Naive thymus-derived CD4-positive, alpha-beta T cell (primary cell): Measurements from ENCODE around the gene SYT17. TPM values are rescaled to one million over a fixed set of nuclear protein-coding genes. Genes with fewer than 3 reads are reported as not detected.

ENCODE experiments used
- ATAC-seq: fragments of 150-1000 bp; cut with Tn5 transposase; 2 replicates; pipeline ENCODE4 v1.10.0; 2021; ENCODE audit warnings: mild to moderate bottlenecking, moderate library complexity
- CTCF ChIA-PET: fragments of 350-600 bp; sonication (Branson Sonifier 250); formaldehyde crosslinking; loops from one replicate; lab custom pipeline; 2021; ENCODE audit warnings: antibody characterized with exemption; lab: Charles Lee
- POLR2A ChIA-PET: fragments of 350-600 bp; sonication (Branson Sonifier 250); formaldehyde crosslinking; loops from one replicate; lab custom pipeline; 2021; ENCODE audit warnings: antibody characterized with exemption, inconsistent platforms; lab: Charles Lee
- DNase-seq, 9 donors: peaks; one replicate each; pipeline versions ENCODE4 v3.0.0 to v3.0.0-alpha.2; 2020 to 2022; ENCODE audit warnings: mixed read lengths in 1 of 9
- H3K27ac ChIP-seq: one replicate; pipeline ENCODE4 v1.7.0; 2013; ENCODE audit warnings: mild to moderate bottlenecking, low read depth, low read length, moderate library complexity
- H3K27me3 ChIP-seq, 2 donors: one replicate each; pipeline ENCODE4 v1.7.0; 2013; ENCODE audit warnings: low read length in 2 of 2, mild to moderate bottlenecking in 2 of 2, moderate library complexity in 2 of 2; ENCODE audit not compliant: control insufficient read depth in 2 of 2, insufficient read depth in 2 of 2
- H3K36me3 ChIP-seq, 3 experiments: 1 replicate in 2 of 3; 2 replicates in 1 of 3; pipeline ENCODE4 v1.7.0; 2013; ENCODE audit warnings: low read length in 3 of 3, mild to moderate bottlenecking in 3 of 3, moderate library complexity in 1 of 3; ENCODE audit not compliant: insufficient read depth in 3 of 3, control insufficient read depth in 2 of 3
- H3K4me1 ChIP-seq, 2 donors: one replicate each; pipeline ENCODE4 v1.7.0; 2013; ENCODE audit warnings: low read length in 2 of 2, mild to moderate bottlenecking in 2 of 2, moderate library complexity in 1 of 2; ENCODE audit not compliant: control insufficient read depth in 2 of 2, insufficient read depth in 2 of 2
- H3K4me3 ChIP-seq: 2 replicates; pipeline ENCODE4 v1.7.0; 2013; ENCODE audit warnings: mild to moderate bottlenecking, low read length
- H3K9me3 ChIP-seq, 3 experiments: 1 replicate in 2 of 3; 2 replicates in 1 of 3; pipeline ENCODE4 v1.7.0; 2013; ENCODE audit warnings: low read length in 3 of 3; ENCODE audit not compliant: control insufficient read depth in 2 of 3
- H3K27ac Mint-ChIP-seq, 9 donors: one replicate each; pipeline ENCODE4 v1.8.0; 2020 to 2022; ENCODE audit warnings: mixed read lengths in 9 of 9, mild to moderate bottlenecking in 8 of 9, moderate library complexity in 5 of 9, inconsistent platforms in 2 of 9
- H3K27me3 Mint-ChIP-seq, 5 donors: one replicate each; pipeline ENCODE4 v1.8.0; 2021 to 2022; ENCODE audit warnings: mixed read lengths in 5 of 5, mild to moderate bottlenecking in 1 of 5
- H3K36me3 Mint-ChIP-seq, 5 donors: one replicate each; pipeline ENCODE4 v1.8.0; 2020 to 2022; ENCODE audit warnings: mixed read lengths in 5 of 5, mild to moderate bottlenecking in 3 of 5, inconsistent platforms in 1 of 5
- H3K4me1 Mint-ChIP-seq, 7 donors: one replicate each; pipeline ENCODE4 v1.8.0; 2020 to 2022; ENCODE audit warnings: mixed read lengths in 7 of 7, mild to moderate bottlenecking in 3 of 7, inconsistent platforms in 1 of 7
- H3K4me3 Mint-ChIP-seq, 10 donors: one replicate each; pipeline ENCODE4 v1.8.0; 2020 to 2022; ENCODE audit warnings: mild to moderate bottlenecking in 10 of 10, mixed read lengths in 10 of 10, moderate library complexity in 6 of 10, inconsistent platforms in 2 of 10
- H3K9me3 Mint-ChIP-seq, 11 donors: one replicate each; pipeline ENCODE4 v1.8.0; 2020 to 2022; ENCODE audit warnings: mixed read lengths in 11 of 11, mild to moderate bottlenecking in 4 of 11, inconsistent platforms in 1 of 11, moderate library complexity in 1 of 11
- intact Hi-C, 2 donors: fragments of 100-400 bp; cut with micrococcal nuclease; formaldehyde crosslinking; loops; one replicate each; pipeline ENCODE4 v1.15.1; 2023
- polyA plus RNA-seq, 2 donors: library from polyadenylated mRNA; unstranded; fragments of 300-500 nt; fragmentation: Illumina TruSeq; gene quantifications; one replicate each; pipeline ENCODE4 v1.2.3, GENCODE V29; 2021
- total RNA-seq, 6 experiments: library from RNA in 5 of 6; stranded (reverse) in 5 of 6; gene quantifications; 1 replicate in 5 of 6; 2 replicates in 1 of 6; pipeline ENCODE4 v1.2.3 and lab custom pipeline; 2021 to 2026

SYT17 gene
- total and polyA plus RNA-seq, 7 experiments from 2014 or later, result 0.08 to 3.6 (median 0.24) TPM; not detected in 4

DNA sequence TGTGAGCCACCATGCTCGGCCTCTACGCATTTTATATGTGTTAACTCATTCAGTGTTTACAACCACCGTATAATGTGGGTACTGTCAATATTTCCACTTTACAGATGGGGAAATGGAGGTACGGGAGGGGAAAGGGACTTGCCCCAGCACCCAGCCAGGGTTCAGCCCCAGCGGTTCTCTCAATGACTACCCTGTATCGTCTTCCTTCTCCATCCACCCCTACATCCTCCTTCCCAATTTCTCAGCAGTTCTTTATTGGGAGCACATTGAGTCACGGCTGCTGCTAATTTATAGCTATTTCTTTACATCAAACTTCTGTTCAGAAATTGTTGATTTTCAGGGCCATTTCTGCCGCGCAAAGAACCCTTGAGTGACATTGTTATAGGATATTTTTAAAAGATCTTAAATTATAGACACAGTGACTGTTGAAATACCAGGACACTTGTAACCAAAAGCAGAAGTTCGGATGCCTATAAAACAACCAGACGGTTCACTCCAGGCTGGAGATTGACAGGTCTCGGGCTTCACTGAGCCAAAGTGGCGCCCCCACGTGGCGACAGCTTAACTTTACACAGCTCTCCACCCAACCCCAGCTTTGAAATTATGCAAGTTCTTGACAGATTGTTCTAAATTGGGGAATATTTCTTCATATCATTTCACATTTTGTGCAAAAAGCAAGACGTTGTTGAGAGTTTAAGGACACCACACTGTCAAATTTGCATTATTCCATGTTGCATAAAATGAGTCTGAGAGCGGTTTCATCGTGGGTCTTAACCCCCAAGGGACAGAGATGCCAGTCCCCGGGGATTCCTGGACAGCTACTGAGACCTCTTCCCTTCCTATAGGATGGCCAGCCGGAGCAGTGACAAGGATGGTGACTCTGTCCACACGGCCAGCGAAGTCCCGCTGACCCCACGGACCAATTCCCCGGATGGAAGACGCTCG is 11.8 kb downstream of the SYT17 start:
- no peak overlapping the region for H3K27ac ChIP-seq
- H3K4me1 ChIP-seq, result no peaks in the 10 kb centered on the region
- H3K9me3 ChIP-seq, result no peaks in the 10 kb centered on the region
- ChIA-PET POLR2A (no interaction called here), CTCF (no interaction called here)
- Mint-ChIP-seq H3K27me3 (peaks cover 0 to 27% (median 18%) of the 10 kb centered on the region in 5 donors), H3K4me3 (no peak overlapping the region), H3K27ac (peak overlapping the region in 1 of 9 donors; percentile 41), H3K4me1 (no peaks in the 10 kb centered on the region), H3K9me3 (peaks cover 0 to 10% (median 0%) of the 10 kb centered on the region in 11 donors), H3K36me3 (no peaks in the 10 kb centered on the region)
- H3K27me3 ChIP-seq, result no peaks in the 10 kb centered on the region
- H3K36me3 ChIP-seq, result no peaks in the 10 kb centered on the region
- intact Hi-C loops, result loop anchor here in 1 of 2 donors (1.0 kb wide), 1 partner anchor 94 kb away; no protein-coding TSS in a partner anchor
- DNase-seq (peak in 2 of 9 donors; percentile 21 to 60), ATAC-seq (peak; percentile 82)
- no peak overlapping the region for H3K4me3 ChIP-seq

DNA sequence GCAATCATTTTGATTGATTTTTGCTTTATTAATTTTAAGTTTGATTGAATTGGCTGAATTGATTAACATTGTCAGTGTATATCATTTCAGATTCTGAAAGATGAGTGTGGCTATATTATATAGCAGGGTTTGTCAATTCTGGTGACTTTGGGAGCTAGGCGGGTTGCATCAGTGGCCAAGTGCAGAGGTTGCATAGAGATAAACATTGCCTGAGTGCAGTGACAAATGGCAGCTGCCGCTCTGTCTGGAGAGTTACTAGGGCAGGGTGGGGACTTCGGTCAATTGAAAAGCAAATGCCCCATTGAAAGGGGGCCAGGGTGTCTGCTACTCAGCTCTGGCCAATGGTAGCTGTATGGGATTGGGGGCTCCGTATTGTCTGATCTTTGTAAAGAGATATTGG is 12.7 kb downstream of the SYT17 start:
- intact Hi-C loops, result loop anchor here in 1 of 2 donors (1.0 kb wide), 1 partner anchor 94 kb away; no protein-coding TSS in a partner anchor

DNA sequence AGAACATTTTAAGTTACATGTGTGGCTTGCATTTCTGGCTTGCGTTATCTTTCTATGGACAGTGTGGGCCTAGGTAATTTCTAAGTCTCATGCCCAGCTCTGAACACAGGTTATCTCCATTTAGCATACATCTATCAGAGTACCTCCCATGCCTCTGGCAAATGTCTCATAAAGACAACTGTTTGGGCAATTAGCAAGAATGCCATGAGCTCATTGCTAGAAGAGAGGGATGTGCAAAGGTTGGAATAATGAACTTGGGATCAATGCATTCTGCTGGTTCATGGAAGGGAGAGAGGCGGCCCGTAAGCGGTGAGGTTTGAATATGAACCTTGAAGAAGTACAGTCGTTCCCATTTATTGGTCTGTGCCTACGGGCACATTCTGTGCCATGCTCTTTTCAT is 14.4 kb downstream of the SYT17 start:
- POLR2A ChIA-PET, result no interaction called here
- no peak overlapping the region for H3K4me3 ChIP-seq
- H3K27ac ChIP-seq, result no peak overlapping the region
- CTCF ChIA-PET, result no interaction called here
- no peaks in the 10 kb centered on the region for H3K4me1 ChIP-seq
- no peaks in the 10 kb centered on the region for H3K9me3 ChIP-seq
- Mint-ChIP-seq H3K4me1 (no peaks in the 10 kb centered on the region), H3K27ac (no peak overlapping the region), H3K9me3 (peaks cover 0 to 5% (median under 1%) of the 10 kb centered on the region in 11 donors), H3K27me3 (peaks cover 0 to 23% (median 17%) of the 10 kb centered on the region in 5 donors), H3K4me3 (no peak overlapping the region), H3K36me3 (no peaks in the 10 kb centered on the region)
- H3K36me3 ChIP-seq, result no peaks in the 10 kb centered on the region
- intact Hi-C loops, result no loop called here
- ATAC-seq (no peak), DNase-seq (no peak)
- H3K27me3 ChIP-seq, result no peaks in the 10 kb centered on the region

More for the DNA sequence above, 12.7 kb downstream of the SYT17 start:
- Mint-ChIP-seq H3K36me3 (no peaks in the 10 kb centered on the region), H3K9me3 (peaks cover 0 to 10% (median 0%) of the 10 kb centered on the region in 11 donors), H3K4me3 (no peak overlapping the region), H3K27me3 (peaks cover 0 to 27% (median 17%) of the 10 kb centered on the region in 5 donors), H3K4me1 (no peaks in the 10 kb centered on the region), H3K27ac (no peak overlapping the region)
- H3K36me3 ChIP-seq, result no peaks in the 10 kb centered on the region
- no peaks in the 10 kb centered on the region for H3K4me1 ChIP-seq
- ATAC-seq (no peak), DNase-seq (no peak)
- H3K4me3 ChIP-seq, result no peak overlapping the region
- no peaks in the 10 kb centered on the region for H3K9me3 ChIP-seq
- H3K27me3 ChIP-seq, result no peaks in the 10 kb centered on the region
- H3K27ac ChIP-seq, result no peak overlapping the region
- CTCF ChIA-PET, result no interaction called here
- POLR2A ChIA-PET, result no interaction called here

DNA sequence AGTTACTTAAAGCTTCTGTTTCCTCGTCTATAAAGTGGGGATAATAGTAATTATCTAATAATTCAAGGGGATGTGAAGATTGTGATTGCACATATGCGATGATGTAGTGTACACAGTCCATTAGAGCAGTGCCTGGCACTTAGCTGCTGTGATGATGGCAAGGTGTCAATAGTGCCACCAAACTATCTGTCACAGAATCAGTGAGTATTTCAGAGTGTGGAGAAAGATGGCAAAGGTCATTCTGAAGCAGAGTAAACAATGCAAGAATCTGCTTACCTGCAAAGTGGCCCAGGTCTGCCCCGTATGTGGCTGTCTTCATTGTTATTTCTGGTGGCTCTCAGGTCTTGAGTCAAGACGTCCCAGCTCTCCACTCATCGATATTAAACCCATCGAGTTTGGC is 15.1 kb downstream of the SYT17 start:
- peaks cover 0 to 26% (median 17%) of the 10 kb centered on the region in 5 donors for H3K27me3 Mint-ChIP-seq
- no peaks in the 10 kb centered on the region for H3K36me3 ChIP-seq
- ChIA-PET CTCF (no interaction called here), POLR2A (no interaction called here)
- H3K4me1 Mint-ChIP-seq, result no peaks in the 10 kb centered on the region
- DNase-seq (no peak), ATAC-seq (no peak)
- no peaks in the 10 kb centered on the region for H3K9me3 ChIP-seq
- H3K4me3 Mint-ChIP-seq, result no peak overlapping the region
- no peak overlapping the region for H3K4me3 ChIP-seq
- H3K9me3 Mint-ChIP-seq, result peaks cover 0 to 11% (median 1%) of the 10 kb centered on the region in 11 donors
- no peaks in the 10 kb centered on the region for H3K27me3 ChIP-seq
- no peak overlapping the region for H3K27ac ChIP-seq
- H3K27ac Mint-ChIP-seq, result no peak overlapping the region
- H3K4me1 ChIP-seq, result no peaks in the 10 kb centered on the region
- H3K36me3 Mint-ChIP-seq, result no peaks in the 10 kb centered on the region
- intact Hi-C loops, result no loop called here

DNA sequence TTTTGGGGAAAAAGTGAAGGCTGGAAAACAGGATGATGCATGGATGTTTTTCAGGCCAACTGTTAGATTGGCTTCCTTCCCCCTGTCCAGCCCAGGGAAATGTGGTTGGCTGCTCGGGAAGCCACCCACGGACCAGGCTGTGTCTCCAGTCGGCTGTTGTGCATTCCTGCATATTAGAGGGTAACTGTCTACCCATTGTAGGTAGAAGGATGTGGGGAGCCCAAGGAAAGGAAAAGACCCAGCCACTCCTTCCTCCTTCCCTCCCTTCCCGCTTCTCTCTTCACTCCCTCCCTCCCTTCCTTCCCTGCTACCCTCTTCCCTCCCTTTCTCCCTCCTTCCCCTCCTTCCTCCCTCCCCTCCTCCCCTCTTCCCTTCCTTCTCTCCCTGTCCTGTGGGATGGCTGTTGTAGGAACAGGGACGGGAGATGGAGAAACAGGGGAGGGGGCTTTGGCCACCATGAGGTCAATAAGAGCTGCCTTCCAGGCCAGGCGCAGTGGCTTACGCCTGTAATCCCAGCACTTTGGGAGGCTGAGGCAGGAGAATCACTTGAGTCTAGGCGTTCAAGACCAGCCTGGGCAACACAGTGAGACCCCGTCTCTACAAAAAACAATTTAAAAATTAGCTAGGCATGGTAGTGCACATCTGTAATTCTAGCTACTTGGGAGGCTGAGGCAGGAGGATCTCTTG is 16.9 kb downstream of the SYT17 start:
- intact Hi-C loops, result no loop called here
- no peaks in the 10 kb centered on the region for H3K36me3 ChIP-seq
- Mint-ChIP-seq H3K36me3 (no peaks in the 10 kb centered on the region), H3K4me1 (no peaks in the 10 kb centered on the region), H3K9me3 (peaks cover 0 to 16% (median 2%) of the 10 kb centered on the region in 11 donors), H3K27me3 (peaks cover 0 to 20% (median 11%) of the 10 kb centered on the region in 5 donors), H3K27ac (no peak overlapping the region), H3K4me3 (no peak overlapping the region)
- no peaks in the 10 kb centered on the region for H3K27me3 ChIP-seq
- H3K27ac ChIP-seq, result no peak overlapping the region
- H3K4me1 ChIP-seq, result no peaks in the 10 kb centered on the region
- ChIA-PET POLR2A (no interaction called here), CTCF (no interaction called here)
- ATAC-seq (no peak), DNase-seq (no peak)
- no peaks in the 10 kb centered on the region for H3K9me3 ChIP-seq
- no peak overlapping the region for H3K4me3 ChIP-seq

DNA sequence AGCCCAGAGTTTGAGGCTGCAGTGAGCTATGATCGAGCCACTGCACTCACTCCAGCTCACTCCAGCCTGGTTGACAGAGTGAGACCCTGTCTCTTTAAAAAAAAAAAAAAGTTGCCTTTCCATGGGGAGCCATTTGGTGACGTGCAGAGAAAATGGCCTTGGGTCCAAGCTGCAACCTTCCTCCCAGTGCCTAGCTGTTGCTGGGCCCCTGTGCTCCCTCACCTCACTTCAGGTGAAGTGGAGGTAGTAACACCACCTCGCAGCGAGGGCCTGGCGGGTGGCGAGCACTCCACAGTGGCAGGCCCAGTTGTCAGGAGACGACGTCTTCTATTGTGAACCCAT is 17.4 kb downstream of the SYT17 start:
- H3K27ac ChIP-seq, result no peak overlapping the region
- H3K36me3 ChIP-seq, result no peaks in the 10 kb centered on the region
- no peak overlapping the region for H3K4me3 Mint-ChIP-seq
- no peaks in the 10 kb centered on the region for H3K36me3 Mint-ChIP-seq
- H3K9me3 ChIP-seq, result no peaks in the 10 kb centered on the region
- no peaks in the 10 kb centered on the region for H3K4me1 ChIP-seq
- no peaks in the 10 kb centered on the region for H3K27me3 ChIP-seq
- intact Hi-C loops, result no loop called here
- peaks cover 0 to 16% (median 10%) of the 10 kb centered on the region in 5 donors for H3K27me3 Mint-ChIP-seq
- H3K27ac Mint-ChIP-seq, result no peak overlapping the region
- CTCF ChIA-PET, result no interaction called here
- no peak for DNase-seq
- peaks cover 0 to 16% (median 2%) of the 10 kb centered on the region in 11 donors for H3K9me3 Mint-ChIP-seq
- no peak overlapping the region for H3K4me3 ChIP-seq
- no peak for ATAC-seq
- H3K4me1 Mint-ChIP-seq, result peaks cover 0 to 2% (median 0%) of the 10 kb centered on the region in 7 donors
- POLR2A ChIA-PET, result no interaction called here
